NCI-H128 (cell line): Measurements from ENCODE around the gene CEP192.
"Not testable (repeated sequence)": the region's sequence is repeated elsewhere in the genome, so short reads cannot be mapped to it uniquely, and the experiment has no call there.

Experiments used
- DNase-seq: peaks from one replicate; lab custom pipeline; 2025; ENCODE audit not compliant: unreplicated experiment; lab: John Stamatoyannopoulos, UW

CEP192 gene

DNA sequence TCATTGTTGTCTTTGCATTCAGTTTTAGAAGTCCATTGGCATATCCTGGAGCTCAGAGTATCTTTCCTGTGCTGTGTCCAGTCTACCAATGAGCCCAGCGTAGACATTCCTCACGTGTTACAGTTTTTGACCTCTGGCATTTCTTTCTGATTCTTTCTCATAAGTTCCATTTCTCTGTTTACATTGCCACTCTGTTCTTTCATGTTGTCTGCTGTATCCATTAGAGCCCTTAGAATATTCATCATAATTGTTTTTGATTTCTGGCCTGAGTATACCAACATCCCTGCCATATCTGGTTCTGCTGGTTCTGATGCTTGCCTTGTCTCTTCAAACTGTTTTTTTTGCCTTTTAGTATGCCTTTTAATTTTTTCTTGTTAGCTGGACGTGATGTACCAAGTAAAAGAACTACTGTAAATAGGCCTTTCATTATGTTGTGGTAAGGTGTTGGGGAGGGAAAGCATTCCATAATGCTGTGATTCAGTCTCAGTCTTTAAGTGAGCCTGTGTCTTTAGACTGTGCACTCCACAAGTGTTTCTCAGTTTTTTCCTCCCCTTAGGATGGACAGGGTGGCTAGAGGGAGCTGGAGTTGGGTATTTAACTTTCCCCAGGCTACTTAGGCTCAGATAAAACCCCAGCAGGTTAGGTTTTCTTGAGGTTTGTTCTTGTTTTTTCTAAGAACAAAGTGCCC lies 35.6 kb downstream of the CEP192 start:
- DNase-seq = no peak

DNA sequence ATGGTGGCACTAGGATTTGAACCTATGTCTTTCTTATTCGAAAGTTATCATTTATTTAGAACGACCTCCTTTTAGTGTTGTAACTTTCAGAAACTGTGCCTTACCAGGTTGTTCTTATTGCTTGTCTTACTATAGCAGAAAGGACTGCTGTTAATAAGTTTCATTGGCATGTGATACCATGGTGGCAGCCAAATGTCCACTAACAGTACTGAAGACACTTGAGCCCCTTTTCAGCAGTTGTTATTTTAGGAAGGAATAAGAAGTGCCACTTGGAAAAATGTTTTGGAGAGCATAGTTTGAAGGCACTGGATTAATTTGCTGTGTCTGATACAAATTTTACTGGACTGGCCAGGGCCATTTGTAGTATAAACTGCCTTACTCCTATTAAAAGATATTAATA lies 37.7 kb downstream of the CEP192 start:
- no peak for DNase-seq

DNA sequence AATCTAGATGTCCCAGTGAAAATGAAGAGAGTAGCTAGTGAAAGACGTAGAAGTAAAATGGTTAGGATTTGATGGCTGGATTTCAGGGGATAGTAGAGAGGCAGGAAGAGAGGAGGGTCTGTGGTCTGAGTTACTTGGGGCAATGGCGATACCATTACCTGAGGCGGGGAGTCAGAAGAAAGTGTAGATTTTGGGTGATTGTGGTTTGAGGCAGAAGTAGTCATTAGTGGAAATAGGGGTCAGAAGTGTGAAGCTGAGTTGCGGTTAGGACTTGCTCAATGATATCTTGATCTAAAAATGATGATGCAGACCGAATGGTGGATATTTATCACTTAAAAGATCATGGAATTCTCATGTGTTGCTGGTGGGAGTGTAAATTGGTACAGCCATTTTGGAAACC lies 41.0 kb downstream of the CEP192 start:
- no peak for DNase-seq

DNA sequence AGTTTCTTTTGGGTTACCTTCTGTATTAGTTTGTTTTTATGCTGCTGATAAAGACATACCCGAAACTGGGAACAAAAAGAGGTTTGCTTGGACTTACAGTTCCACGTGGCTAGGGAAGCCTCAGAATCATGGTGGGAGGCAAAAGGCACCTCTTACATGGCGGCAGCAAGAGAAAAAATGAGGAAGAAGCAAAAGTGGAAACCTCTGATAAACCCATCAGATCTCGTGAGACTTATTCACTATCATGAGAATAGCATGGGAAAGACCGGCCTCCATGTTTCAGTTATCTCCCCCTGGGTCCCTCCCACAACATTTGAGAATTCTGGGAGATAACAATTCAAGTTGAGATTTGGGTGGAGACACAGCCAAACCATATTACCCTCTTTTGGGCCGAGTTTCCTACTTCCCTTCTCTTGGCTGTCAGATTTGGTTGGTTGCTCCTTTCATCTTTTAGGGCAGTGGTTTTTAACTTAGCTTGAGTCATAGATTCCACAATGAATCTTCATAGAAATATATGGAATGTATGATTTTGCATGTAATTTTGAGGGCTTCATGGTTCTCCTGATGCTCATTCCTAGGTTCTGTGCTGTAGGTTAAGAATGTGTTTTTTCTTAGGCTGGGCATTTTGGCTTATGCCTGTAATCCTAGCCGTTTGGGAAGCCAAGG lies 44.2 kb downstream of the CEP192 start:
- no peak for DNase-seq

DNA sequence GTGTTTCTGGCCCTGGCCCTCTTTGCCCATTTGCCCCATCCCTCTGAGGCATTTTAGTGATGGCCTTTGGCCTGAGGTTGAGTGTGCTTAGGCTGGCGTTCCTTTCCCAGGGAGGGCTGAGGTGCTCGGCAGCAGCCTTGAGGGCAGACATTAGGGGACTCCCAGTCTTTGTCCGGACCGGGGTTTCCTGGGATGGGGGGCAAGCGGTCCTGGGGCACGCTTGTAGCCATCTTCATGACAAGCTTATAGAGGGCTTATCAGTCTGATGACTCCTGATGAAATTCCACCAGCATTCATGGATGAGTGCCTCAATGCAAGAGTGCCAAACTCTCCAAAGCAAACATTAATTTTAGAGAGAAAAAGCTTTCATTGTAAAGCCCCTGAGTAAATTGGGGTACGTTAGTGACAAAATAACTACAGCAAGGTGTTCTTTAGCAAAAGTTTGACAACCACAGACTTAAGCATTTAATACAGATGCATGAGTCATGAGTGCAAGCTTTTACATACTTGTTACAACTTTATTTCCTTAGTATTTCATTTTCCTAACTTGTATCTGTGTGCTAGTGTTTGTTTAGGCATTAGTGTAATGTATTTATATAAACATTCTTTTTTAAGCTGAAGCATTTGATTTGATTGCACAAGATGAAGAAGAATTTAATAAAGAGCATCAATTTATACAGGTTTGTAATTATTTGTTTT lies 45.6 kb downstream of the CEP192 start:
- no peak for DNase-seq

DNA sequence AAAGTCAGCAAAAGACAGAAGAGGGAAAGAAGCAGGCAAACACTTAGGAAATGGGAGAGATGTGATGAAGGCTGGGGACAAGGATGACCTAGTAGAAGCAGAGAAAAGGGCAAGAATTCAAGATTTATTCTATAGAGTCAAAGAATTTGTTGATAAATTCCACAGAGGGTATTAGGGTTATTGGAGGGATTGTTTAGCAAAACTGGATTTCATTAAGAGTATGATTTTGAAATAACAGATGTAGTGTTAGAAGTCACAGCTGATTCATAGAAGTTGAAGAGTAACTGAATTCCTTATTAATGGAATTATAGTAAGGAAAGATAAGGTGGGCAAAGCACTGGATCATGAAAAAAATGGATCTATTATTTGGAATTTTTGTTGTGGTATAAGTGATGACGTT lies 48.6 kb downstream of the CEP192 start:
- DNase-seq = no peak

DNA sequence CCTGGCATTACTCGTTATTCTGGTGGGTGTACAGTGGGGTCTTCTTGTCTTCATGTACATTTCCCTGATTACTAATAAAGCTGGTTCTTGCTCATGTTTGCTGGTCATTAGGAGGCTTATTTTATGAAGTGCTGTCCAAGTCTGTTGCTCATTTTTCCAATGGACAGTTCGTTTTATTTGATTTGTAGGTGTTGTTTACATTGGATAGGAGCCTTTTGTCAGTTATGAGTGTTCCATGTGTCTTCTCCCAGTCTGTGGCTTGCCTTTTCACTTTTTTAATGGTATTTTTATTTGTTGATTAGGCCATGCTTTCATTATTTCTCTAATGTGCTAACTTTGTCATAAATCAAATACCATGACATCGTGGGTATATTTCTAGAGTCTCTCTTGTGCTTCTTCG lies 51.9 kb downstream of the CEP192 start:
- DNase-seq = no peak

DNA sequence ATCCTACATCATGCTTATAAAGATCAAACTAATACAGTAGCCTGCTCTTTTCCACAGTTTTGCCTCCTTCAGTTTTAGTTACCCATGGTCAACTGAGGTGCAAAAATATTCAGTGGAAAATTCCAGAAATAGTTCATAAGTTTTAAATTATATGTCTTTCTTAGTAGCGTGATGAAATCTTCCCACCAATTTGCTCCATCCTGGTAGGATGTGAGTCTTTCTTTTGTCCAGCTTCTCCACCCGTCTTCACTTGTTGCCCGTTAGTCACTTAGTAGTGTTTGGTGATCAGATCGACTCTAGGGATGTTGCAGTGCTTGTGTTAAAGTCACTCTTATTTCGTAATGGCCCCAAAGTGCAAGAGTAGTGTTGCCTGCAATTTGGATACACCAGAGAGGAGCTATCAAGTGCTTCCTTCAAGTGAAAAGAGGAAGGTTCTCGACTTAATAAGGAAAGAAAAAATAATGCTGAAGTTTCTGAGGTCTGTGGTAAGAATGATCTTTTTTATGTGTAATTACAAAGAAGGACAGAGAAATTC lies 57.0 kb downstream of the CEP192 start:
- DNase-seq = no peak

DNA sequence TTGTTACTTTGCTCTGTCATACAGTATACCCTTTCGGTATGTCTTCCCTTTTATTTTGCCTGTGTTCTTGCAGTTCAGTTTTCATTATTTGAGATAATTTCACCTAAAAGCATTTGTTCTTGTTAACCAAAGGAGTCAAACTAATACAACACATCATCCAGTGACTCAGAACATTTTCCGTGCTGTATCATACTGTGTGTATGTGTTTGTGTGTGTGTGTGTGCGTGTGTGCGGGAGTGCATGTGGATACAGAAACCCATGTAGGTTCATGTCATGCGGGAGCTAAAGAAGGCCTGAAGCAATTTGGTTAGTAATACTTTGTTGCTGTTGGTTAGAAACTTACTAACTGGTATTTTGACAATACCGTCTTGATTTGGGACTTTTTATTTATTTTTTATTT lies 60.0 kb downstream of the CEP192 start:
- no peak for DNase-seq

DNA sequence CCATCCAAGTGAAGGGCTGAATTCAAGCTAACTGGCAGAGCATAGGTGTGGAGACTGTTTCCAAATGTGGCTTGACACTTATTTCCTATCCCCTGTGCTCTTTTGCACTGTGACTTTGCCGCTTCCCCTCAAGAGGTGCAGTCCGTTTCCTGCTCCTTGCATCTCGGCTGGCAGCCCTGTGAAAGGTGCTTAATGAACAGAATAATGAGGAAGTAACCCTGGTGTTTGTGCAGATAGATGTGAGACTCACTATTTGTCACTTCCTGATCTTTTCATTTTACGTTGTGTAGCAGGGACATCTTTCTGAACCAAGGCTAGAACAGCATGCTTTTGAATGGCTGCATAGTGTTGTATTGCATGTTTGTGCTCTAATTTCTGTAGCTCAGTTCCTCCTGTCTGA lies 60.8 kb downstream of the CEP192 start:
- DNase-seq = no peak

DNA sequence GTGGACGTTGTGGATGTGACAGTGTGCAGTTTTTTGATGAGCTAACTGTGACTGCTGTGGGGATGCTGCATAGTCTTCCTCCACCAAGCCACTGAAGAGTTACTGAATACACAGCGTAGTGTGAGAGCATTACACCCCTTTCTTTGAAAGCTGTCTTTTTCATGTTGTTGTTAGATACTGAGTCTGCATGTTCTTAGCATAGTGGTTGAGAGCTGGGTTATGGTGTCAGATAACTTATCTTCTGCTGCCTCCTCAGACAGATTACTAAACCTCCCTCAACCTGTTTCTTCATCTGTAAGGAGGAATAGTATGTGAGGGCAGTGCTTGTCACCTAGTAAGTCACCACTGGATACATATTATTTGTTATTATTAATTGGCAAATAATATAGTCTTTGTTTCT lies 63.2 kb downstream of the CEP192 start:
- DNase-seq = no peak

DNA sequence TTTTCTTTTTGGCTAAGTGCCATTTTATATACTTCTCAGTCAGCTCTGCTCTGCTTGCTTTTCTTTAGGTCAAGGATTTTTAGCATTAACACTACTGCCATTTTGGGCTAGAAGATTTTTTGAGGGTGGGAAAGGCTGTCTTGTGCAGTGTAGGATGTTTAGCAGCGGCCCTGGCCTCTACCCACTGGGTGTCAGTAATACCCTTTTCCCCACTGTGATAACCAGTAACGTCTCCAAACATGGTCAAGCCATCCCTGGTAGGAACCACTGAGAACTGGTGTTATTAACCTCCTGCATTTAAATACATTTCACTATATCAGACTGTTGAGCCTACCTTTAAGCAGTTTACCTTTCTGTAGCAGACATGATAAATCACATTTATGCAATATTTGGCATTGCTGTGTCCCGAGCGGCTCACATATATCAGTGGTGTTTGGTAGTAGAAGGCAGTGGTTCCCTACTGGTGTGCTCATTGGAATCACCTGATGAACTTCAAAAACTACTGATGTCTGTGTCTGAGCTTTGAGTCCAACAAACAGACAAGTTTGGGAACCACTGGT lies 70.5 kb downstream of the CEP192 start:
- DNase-seq = no peak

DNA sequence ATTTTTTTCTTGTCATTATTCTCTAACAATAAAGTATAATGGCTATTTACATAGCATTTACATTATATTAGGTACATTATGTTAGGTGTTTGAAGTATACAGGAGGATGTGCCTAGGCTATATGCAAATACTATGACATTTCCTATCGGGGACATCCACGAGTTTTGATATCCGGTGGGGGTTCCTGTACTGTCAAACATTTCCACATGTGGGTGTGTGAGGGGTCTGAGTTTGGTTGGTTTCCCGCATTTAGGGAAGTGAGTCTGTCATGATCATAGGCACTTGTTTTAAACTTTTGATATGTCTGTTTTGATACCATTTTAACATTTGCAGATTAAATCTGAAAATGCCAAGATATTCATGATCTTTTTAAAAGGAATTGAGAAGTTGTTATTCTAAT lies 76.0 kb downstream of the CEP192 start:
- no peak for DNase-seq

DNA sequence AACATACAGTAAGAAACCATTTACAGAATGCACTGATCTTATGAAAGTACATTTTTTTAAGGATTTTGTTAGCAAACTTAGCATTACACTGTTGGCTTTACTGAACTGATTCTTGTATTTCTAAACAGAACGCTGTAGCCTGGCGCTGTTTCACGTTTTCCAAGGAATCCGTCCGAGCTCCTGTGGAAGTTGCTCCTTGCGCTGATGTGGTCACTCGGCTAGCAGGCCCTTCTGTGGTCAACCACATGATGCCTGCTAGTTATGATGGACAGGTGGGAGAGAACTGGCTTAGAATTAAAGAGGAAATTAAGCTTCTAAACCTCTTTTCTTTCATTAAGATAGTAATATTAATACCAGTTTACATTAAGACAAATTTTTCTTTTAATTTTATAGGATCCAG lies 76.8 kb downstream of the CEP192 start:
- no peak for DNase-seq

DNA sequence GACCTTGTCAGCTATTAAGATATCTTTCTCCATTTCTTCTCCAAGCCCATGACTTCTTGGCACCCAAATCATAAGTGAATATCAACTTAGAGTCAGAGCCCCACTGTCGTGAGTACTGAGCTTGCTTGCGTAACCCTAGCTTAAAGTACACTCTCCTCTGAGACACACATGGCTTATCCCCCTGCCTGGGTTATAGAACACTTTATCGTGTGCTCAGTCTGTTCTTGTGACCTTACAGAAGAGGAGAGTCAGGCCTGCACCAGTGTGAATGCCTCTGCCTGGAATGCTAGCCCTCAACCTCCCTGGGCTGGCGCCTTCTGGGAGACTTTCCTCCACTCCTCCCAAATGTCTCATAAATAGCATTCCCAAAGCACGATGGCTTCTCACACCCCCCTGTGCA lies 79.3 kb downstream of the CEP192 start:
- no peak for DNase-seq

DNA sequence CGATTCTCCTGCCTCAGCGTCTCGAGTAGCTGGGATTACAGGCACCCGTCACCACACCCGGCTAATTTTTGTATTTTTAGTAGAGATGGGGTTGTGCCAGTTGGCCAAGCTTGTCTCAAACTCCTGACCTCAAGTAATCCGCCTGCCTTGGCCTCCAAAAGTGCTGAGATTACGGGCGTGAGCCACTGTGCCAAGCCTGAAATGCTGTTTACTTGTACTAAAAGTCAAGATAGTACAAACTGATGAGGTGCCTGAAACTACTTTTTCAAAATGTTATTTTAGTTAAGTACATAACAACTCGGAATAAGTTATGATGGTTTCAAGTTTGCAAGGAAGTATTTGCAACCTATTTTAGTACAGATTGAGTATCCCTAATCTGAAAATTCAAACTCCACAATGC lies 85.7 kb downstream of the CEP192 start:
- no peak for DNase-seq

DNA sequence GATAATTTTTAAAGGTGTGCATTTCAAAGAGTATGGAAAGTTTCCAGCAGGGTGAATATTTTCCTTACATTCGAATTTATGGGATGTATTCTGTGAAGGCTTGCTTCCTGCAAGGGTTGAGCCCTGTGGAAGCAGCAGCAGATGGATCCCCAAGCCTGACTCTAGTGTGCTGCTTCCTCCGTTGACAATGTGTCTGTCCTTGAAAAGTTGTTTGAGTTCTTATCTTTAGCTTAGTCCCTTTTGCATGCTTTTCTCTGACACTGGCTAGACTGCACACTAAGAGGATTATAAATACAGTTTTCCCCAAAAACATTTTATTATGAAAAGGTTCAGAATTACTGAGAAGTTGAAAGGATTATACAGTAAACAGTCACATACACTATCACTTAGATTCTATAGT lies 86.3 kb downstream of the CEP192 start:
- DNase-seq = no peak

DNA sequence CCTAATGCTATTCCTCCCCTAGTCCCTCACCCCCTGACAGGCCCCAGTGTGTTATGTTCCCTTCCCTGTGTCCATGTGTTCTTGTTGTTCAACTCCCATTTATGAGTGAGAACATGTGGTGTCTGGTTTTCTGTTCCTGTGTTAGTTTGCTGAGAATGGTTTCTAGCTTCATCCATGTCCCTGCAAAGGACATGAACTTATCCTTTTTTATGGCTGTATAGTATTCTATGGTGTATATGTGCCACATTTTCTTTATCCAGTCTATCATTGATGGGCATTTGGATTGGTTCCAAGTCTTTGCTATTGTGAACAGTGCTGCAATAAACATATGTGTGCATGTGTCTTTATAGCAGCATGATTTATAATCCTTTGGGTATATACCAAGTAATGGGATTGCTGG lies 86.9 kb downstream of the CEP192 start:
- DNase-seq = not testable (repeated sequence)

DNA sequence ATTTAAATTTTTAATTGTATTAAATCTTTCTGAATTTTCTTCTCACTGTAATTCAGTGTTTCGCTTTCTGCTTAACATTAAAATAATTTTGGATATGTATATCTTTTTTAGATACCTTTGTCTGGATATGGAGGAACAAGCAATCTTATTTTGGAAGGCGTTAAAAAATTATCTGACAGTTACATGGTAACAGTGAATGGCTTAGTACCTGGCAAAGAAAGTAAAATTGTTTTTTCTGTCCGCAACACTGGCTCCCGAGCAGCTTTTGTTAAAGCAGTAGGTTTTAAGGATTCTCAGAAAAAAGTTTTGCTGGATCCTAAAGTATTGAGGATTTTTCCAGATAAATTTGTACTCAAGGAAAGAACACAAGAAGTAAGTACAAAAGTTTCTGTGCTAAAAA lies 95.7 kb downstream of the CEP192 start:
- DNase-seq = no peak

DNA sequence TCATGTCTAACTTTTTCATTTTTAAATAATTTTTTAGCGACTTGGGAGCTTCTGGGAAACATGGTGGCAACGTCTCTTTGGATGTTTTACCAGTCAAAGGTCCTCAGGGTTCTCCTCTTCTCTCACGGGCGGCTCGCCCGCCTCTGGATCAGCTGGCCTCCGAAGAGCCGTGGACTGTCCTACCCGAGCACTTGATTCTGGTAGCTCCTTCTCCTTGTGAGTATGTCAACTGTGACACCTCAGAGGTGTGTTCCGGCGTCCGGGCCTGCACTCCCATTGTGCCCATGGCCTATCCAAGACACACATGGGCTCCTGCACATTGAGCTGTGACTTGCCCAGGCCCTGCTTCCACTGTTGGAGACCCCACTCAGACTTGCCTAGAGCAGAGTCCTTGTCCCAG lies 104.3 kb downstream of the CEP192 start:
- no peak for DNase-seq

DNA sequence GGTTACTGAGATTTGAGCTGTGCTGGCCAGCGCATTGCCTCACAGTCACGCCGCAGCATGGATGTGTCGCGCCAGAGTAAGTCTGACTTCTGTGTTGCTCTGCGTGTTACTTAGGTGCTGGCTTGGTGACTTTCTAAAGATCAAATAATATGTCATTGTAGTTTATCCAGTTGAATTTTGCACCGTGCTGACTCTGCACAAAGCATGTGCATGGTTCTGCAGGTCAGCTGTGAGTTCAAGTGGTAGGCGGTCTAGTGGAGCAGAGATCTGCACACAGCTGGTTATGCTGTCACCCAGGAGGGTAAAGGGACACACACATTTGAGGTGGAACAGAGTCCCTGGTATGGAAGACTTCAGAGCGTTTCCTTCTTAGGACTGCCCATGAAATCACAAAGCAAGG lies 105.1 kb downstream of the CEP192 start:
- no peak for DNase-seq

DNA sequence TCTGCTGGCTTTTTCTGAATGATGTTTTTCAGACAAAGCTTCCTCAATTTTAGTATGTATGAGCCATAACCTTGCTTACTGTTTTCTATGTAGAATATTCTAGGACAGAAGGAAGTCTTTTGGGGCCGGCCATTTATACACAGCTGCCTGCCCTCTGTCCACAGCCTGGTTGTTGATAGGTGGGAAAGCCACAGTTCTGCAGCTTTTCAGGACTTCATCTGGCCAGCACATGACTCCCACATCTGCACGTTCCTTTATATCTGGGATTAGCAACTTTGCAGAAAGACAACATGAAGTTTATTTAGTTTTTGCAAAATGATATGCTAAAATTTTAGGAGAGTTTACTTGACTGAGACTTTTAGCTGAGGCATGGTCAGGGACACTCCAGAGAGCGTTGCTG lies 105.6 kb downstream of the CEP192 start:
- DNase-seq = no peak
